HL-60 (cell line): ENCODE results near the gene KCNK5.

ENCODE experiments used
- DNase-seq, 2 experiments: peaks; one replicate each; pipeline ENCODE4 v3.0.0-alpha.2; 2010 to 2020; ENCODE audit warnings: low read depth in 1 of 2, low spot score in 1 of 2
- H3K27ac ChIP-seq: fragments of 250-450 bp; sonication (Bioruptor Pico); replicated peaks from 2 replicates; pipeline ENCODE4 v1.5.1; 2020; ENCODE audit warnings: mild to moderate bottlenecking, moderate library complexity
- H3K27me3 ChIP-seq: fragments of 250-450 bp; sonication (Bioruptor Pico); 2 replicates; pipeline ENCODE4 v1.5.1; 2021; ENCODE audit warnings: mild to moderate bottlenecking, moderate library complexity; ENCODE audit not compliant: insufficient read depth, poor library complexity, severe bottlenecking
- H3K4me3 ChIP-seq: replicated peaks from 2 replicates; pipeline ENCODE4 v1.5.1; 2011; ENCODE audit warnings: mild to moderate bottlenecking, control low read depth, low read length; ENCODE audit not compliant: insufficient read depth
- GABPA ChIP-seq: IDR thresholded peaks from 2 replicates; pipeline ENCODE4 v1.6.1; 2012; ENCODE audit warnings: low read depth
- POLR2AphosphoS5 ChIP-seq: IDR thresholded peaks from 2 replicates; pipeline ENCODE4 v1.6.1; 2012; ENCODE audit warnings: low read depth
- SPI1 ChIP-seq: IDR thresholded peaks from 2 replicates; pipeline ENCODE4 v1.6.1; 2012; ENCODE audit warnings: low read depth, mild to moderate bottlenecking, borderline replicate concordance
- TF ChIP-seq, protein P1 (sequence below): IDR thresholded peaks from one replicate; pipeline ENCODE4 v1.5.1; 2011; ENCODE audit warnings: low read length, control low read depth, inconsistent platforms; ENCODE audit not compliant: insufficient read depth
- TF ChIP-seq, protein P2 (sequence below): IDR thresholded peaks from 2 replicates; pipeline ENCODE4 v1.6.1; 2012; ENCODE audit warnings: low read depth; ENCODE audit not compliant: insufficient replicate concordance

Gene KCNK5

DNA sequence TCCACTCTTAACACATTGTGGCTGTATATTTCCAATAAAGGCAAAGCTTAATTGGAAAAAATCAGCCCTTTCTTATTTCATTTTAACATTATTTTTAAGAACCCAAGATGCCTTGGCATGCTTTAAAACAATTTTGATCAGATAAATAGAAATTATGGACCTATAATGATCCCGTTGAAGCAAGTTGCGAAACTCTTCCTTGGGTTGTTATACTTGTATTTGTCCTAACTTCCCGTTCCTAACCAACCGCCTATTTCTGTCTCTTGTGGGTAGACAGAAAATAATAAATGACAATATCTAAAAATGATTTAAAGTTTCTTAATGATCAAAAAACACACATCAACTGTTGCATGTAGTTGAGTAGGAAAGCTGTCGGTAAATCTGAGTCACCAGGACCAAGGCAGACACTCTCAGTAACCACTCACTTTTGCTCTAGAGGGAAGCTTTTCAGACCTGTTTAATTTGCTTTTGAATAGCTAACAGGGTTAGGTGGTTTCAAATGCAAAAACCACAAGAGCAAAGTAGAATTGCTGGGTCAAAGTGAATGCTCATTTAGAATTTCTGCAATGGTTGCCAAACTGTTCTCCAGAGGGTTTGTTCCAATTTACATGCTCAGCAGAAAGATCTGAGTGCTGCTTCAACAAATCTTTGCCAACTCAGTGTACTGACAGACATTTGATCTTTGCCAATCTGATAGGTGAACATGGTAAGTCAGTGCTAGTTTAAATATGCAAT lies 34.2 kb upstream of the KCNK5 start:
- DNase-seq: peak; percentile 14 to 48
- TF ChIP-seq, protein P1, sequence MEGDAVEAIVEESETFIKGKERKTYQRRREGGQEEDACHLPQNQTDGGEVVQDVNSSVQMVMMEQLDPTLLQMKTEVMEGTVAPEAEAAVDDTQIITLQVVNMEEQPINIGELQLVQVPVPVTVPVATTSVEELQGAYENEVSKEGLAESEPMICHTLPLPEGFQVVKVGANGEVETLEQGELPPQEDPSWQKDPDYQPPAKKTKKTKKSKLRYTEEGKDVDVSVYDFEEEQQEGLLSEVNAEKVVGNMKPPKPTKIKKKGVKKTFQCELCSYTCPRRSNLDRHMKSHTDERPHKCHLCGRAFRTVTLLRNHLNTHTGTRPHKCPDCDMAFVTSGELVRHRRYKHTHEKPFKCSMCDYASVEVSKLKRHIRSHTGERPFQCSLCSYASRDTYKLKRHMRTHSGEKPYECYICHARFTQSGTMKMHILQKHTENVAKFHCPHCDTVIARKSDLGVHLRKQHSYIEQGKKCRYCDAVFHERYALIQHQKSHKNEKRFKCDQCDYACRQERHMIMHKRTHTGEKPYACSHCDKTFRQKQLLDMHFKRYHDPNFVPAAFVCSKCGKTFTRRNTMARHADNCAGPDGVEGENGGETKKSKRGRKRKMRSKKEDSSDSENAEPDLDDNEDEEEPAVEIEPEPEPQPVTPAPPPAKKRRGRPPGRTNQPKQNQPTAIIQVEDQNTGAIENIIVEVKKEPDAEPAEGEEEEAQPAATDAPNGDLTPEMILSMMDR: no peak
- TF ChIP-seq GABPA: no peak
- no peak for TF ChIP-seq SPI1
- TF ChIP-seq, protein P2, sequence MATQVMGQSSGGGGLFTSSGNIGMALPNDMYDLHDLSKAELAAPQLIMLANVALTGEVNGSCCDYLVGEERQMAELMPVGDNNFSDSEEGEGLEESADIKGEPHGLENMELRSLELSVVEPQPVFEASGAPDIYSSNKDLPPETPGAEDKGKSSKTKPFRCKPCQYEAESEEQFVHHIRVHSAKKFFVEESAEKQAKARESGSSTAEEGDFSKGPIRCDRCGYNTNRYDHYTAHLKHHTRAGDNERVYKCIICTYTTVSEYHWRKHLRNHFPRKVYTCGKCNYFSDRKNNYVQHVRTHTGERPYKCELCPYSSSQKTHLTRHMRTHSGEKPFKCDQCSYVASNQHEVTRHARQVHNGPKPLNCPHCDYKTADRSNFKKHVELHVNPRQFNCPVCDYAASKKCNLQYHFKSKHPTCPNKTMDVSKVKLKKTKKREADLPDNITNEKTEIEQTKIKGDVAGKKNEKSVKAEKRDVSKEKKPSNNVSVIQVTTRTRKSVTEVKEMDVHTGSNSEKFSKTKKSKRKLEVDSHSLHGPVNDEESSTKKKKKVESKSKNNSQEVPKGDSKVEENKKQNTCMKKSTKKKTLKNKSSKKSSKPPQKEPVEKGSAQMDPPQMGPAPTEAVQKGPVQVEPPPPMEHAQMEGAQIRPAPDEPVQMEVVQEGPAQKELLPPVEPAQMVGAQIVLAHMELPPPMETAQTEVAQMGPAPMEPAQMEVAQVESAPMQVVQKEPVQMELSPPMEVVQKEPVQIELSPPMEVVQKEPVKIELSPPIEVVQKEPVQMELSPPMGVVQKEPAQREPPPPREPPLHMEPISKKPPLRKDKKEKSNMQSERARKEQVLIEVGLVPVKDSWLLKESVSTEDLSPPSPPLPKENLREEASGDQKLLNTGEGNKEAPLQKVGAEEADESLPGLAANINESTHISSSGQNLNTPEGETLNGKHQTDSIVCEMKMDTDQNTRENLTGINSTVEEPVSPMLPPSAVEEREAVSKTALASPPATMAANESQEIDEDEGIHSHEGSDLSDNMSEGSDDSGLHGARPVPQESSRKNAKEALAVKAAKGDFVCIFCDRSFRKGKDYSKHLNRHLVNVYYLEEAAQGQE: no peak
- TF ChIP-seq POLR2AphosphoS5: no peak

DNA sequence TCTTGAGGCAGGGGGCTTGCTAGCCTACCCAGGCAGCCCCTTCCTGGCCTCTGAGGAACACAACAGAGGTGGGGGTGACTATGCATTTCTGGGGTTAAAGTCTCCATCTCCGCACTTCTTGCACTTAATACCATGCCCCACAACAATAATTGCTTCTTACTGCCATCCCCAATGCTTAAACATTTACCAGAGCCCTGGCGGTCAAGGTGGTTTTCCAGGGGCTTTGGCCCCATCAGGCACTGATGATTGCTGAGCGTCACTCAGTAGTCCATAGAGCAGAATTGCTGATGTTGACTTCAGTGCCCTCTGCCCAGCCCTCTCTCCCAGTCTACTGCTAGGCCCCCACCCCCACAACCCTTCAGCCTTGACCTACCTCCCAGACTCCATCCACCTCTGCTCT lies 32.5 kb upstream of the KCNK5 start:
- Histone ChIP-seq H3K27ac (no peak overlapping the region), H3K27me3 (no peaks in the 10 kb centered on the region), H3K4me3 (no peak overlapping the region)
- TF ChIP-seq GABPA (no peak), SPI1 (no peak), POLR2AphosphoS5 (no peak)
- TF ChIP-seq, protein P2: no peak
- TF ChIP-seq, protein P1: no peak
- DNase-seq: no peak

More for the DNA sequence above, 34.2 kb upstream of the KCNK5 start:
- Histone ChIP-seq H3K27ac (peak overlapping the region; percentile 62), H3K27me3 (no peaks in the 10 kb centered on the region), H3K4me3 (no peak overlapping the region)

DNA sequence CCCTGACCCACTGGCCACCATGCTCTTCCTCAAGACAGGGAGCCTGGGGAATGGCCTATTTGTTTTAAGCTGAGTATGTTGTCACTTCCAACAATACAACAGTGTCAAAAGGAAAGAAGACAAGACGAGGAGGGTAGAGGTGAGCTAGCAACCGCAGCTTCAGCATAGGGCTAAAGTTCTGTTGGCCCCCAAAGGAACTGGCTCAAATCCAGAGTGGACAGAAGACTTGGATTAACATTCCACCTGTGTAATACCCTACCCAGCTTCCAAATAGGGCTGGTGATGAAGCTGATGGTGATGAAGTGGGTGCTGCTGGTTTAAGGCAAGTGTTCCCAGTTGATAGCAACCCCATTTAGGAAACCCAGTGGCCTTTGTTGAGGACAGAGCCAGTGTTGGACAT lies 31.7 kb upstream of the KCNK5 start:
- Histone ChIP-seq H3K27ac (no peak overlapping the region), H3K4me3 (no peak overlapping the region), H3K27me3 (no peaks in the 10 kb centered on the region)
- TF ChIP-seq, protein P2: no peak
- TF ChIP-seq POLR2AphosphoS5 (no peak), SPI1 (no peak)
- TF ChIP-seq, protein P1: no peak
- DNase-seq: no peak
